ENCODE measurements around the gene MCRIP1. TPM values are rescaled to one million over a fixed set of nuclear protein-coding genes. Genes with fewer than 3 reads are reported as not detected.

MCRIP1 gene
- total RNA-seq, 2 donors from 2014 or later, result 164 to 183 TPM

DNA sequence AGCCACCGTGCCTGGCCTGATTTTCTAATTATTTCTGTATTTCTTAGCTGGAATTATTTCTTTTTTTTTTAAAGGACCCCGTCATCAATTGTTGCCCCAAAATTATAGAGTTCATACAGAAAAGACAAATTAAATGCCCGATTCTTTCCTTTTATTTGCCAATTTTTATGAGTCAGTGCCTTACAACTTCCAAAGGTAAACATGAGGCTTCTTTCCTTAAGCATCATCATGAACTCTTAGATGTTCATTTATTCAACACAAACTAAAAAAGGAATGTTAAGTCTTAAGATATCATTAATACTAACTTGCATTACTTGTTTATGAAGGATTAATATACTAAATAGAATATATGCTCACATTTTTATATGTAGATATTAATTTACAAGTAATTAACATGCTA, 45.2 kb upstream of the MCRIP1 start:
- no peak for TF ChIP-seq CTCF (conservative IDR thresholded peaks at IDR 0.05)
- Mint-ChIP-seq H3K4me3 (no peak overlapping the region), H3K27ac (no peak overlapping the region), H3K27me3 (ENCODE audit: insufficient read depth) (no peaks in the 10 kb centered on the region), H3K4me1 (no peaks in the 10 kb centered on the region), H3K36me3 (ENCODE audit: low read depth) (peaks cover 49% of the 10 kb centered on the region), H3K9me3 (no peaks in the 10 kb centered on the region)
- Histone ChIP-seq H3K4me1 (ENCODE audit: control insufficient read depth, insufficient read depth, low read length) (no peaks in the 10 kb centered on the region), H3K4me3 (ENCODE audit: low read length) (no peak overlapping the region), H3K9ac (ENCODE audit: extremely low read depth, low read length, poor library complexity, severe bottlenecking) (no peak overlapping the region), H3K27me3 (ENCODE audit: control insufficient read depth, insufficient read depth, low read length, poor library complexity, severe bottlenecking) (no peaks in the 10 kb centered on the region), H3K36me3 (ENCODE audit: control insufficient read depth, insufficient read depth, low read length) (peaks cover 58% of the 10 kb centered on the region), H3K27ac (ENCODE audit: low read depth, low read length) (no peak overlapping the region), H3K9me3 (ENCODE audit: control insufficient read depth, low read length) (no peaks in the 10 kb centered on the region)
- DNase-seq, result no peak
- 92 to 100% methylated on average over 3 of the region's 3 CpGs for WGBS, 2 experiments (ENCODE audit: insufficient coverage in 1 of 2, insufficient read length in 1 of 2)

- Histone ChIP-seq H3K4me1 (ENCODE audit: control insufficient read depth, insufficient read depth, low read length) (no peaks in the 10 kb centered on the region), H3K9me3 (ENCODE audit: control insufficient read depth, low read length) (no peaks in the 10 kb centered on the region), H3K27ac (ENCODE audit: low read depth, low read length) (no peak overlapping the region), H3K4me3 (ENCODE audit: low read length) (no peak overlapping the region), H3K36me3 (ENCODE audit: control insufficient read depth, insufficient read depth, low read length) (peaks cover 54% of the 10 kb centered on the region), H3K9ac (ENCODE audit: extremely low read depth, low read length, poor library complexity, severe bottlenecking) (no peak overlapping the region), H3K27me3 (ENCODE audit: control insufficient read depth, insufficient read depth, low read length, poor library complexity, severe bottlenecking) (no peaks in the 10 kb centered on the region)
- H3K4me1 Mint-ChIP-seq, result peaks cover 3% of the 10 kb centered on the region
- H3K4me3 Mint-ChIP-seq, result no peak overlapping the region
- no peak for DNase-seq
- WGBS, 2 experiments (ENCODE audit: insufficient coverage in 1 of 2, insufficient read length in 1 of 2), result 98 to 100% methylated on average over 3 to 5 of the region's 5 CpGs
- peaks cover 46% of the 10 kb centered on the region for H3K36me3 Mint-ChIP-seq (ENCODE audit: low read depth)
- no peak for TF ChIP-seq CTCF (conservative IDR thresholded peaks at IDR 0.05)
- no peaks in the 10 kb centered on the region for H3K9me3 Mint-ChIP-seq
- H3K27me3 Mint-ChIP-seq (ENCODE audit: insufficient read depth), result no peaks in the 10 kb centered on the region
- no peak overlapping the region for H3K27ac Mint-ChIP-seq
These were observed 44.5 kb upstream of the MCRIP1 start for GRCh38 chr17:81877569-81877968.

- peak overlapping the region; percentile 89 for H3K9ac ChIP-seq (ENCODE audit: extremely low read depth, low read length, poor library complexity, severe bottlenecking)
- no peaks in the 10 kb centered on the region for H3K9me3 ChIP-seq (ENCODE audit: control insufficient read depth, low read length)
- H3K36me3 Mint-ChIP-seq (ENCODE audit: low read depth), result peaks cover 3% of the 10 kb centered on the region
- no peaks in the 10 kb centered on the region for H3K27me3 ChIP-seq (ENCODE audit: control insufficient read depth, insufficient read depth, low read length, poor library complexity, severe bottlenecking)
- peak; percentile 97 for DNase-seq
- H3K4me1 ChIP-seq (ENCODE audit: control insufficient read depth, insufficient read depth, low read length), result no peaks in the 10 kb centered on the region
- H3K4me3 Mint-ChIP-seq, result peak overlapping the region; percentile 77
- TF ChIP-seq CTCF (conservative IDR thresholded peaks at IDR 0.05), result peak; percentile 34
- no peaks in the 10 kb centered on the region for H3K27me3 Mint-ChIP-seq (ENCODE audit: insufficient read depth)
- peak overlapping the region; percentile 92 for H3K27ac ChIP-seq (ENCODE audit: low read depth, low read length)
- peak overlapping the region; percentile 89 for H3K27ac Mint-ChIP-seq
- H3K4me3 ChIP-seq (ENCODE audit: low read length), result peak overlapping the region; percentile 87
- WGBS, 2 experiments (ENCODE audit: insufficient coverage in 1 of 2, insufficient read length in 1 of 2), result 4 to 7% methylated on average over 60 to 86 of the region's 86 CpGs
- H3K4me1 Mint-ChIP-seq, result peaks cover 6% of the 10 kb centered on the region
- H3K9me3 Mint-ChIP-seq, result no peaks in the 10 kb centered on the region
- H3K36me3 ChIP-seq (ENCODE audit: control insufficient read depth, insufficient read depth, low read length), result peaks cover 20% of the 10 kb centered on the region
These were observed 38.5 kb upstream of the MCRIP1 start for GRCh38 chr17:81871387-81872230.

Data from endodermal cell (in vitro differentiated cells).